NCI-H345 treated with DMSO at 0.1 percent for 48 hours (cell line): ENCODE data around the gene CDH22.

Source experiments
- DNase-seq: peaks from one replicate; lab custom pipeline; 2025; ENCODE audit not compliant: unreplicated experiment; lab: John Stamatoyannopoulos, UW

Gene CDH22

GRCh38 chr20:46174469-46175126, 133.7 kb downstream of the CDH22 start:
- no peak for DNase-seq

DNA sequence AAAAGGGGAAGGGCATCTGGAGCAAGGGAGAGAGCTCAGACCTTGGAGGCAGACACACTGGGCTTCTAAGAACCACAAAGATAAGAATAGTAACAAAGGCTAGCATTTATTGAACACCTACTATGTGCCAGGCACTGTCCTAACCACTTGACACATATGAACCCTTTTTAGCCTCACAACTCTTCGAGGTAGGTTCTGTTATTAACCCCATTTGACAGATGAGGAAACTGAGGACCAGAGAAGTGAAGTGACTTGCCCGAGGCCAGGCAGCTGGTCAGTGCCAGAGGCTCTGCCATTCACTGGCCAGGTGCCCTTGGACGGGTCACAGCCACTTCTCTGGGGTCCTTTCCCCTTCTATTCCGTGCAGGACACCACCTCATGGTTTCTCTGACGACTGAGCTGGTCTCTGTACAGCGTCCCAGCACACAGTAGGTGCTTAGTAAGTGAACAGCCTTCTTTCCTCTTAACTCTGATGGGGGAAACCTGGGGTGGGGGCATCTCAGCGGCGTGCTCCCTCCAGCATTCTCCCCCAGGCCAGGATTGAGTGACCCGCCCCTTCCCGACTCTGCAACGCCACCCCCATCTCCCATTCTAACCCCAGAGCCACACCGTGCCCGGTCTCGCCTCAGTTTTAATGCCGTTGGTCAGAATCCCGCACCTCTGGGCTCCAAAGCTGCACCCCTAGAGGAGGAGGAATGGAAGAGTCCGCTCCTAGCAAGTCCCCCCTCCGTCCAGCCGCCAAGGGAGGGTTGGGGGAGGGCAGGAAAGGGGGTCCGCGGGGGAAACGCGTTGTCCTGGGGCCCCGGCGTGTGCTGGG, 134.4 kb downstream of the CDH22 start:
- DNase-seq: no peak

DNA sequence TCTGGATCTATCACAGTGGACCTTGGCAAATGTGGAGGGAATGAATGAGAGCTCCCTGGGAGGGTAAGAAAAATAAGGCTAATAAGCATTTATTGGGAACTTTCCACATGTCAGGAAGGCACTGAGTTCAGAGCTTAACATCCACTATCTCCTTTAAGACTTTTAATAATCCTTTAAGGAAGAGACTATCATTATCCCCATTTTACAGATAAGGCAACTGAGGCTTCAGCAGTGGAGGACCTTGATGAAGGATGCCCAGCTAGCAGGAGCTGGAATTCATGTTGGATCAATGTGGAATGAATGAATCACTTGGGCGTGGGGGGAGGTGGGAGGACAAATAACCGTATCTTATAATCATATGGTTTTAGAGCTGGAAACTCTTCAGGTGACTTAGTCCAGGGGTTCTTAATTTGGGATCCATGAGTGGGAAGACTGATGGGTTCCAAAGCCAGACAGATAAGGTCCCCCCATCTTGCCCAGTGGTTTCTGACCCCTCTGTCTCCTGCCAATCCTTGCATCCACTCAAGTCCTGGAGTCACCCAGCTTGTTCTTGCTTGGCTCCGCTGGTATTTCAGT, 135.2 kb downstream of the CDH22 start:
- no peak for DNase-seq

- no peak for DNase-seq
These were observed 135.8 kb downstream of the CDH22 start for GRCh38 chr20:46172455-46172854.

DNA sequence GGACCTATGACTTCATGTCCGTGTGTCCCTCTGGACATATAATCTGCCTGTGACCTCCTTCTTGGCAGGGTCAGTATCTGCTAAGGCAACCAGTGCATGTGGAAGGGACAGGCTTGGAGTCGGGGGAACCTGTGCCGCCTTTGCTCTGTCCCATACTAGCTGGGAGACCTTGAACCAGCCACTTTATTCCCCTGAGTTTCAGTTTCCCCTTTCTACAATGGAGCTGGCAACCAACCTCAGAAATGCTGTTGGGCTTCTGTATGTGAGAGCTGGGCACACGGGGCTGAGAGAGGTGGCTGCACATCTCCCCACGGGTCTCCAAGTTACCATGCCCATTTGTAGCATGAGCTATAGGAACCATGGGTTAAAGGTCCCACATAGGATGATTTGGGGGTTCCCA, 136.4 kb downstream of the CDH22 start:
- no peak for DNase-seq

DNA sequence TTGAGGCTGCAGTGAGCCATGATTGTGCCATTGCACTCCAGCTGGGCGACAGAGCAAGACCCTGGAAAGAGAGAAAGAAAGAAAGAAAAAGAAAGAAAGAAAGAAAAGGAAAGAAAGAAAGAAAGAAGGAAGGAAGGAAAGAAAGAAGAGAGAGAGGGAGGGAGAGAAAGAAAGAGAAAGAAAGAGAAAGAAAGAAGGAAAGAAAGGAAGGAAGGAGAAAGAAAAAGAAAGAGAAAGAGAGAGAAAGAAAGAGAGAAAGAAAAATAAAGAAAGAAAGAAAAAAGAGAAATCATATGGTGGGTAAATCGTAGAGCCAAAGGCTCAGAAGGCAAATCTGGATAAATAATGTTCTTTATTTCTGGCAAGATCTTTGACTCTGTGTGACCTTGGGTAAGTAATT, 136.8 kb downstream of the CDH22 start:
- no peak for DNase-seq

DNA sequence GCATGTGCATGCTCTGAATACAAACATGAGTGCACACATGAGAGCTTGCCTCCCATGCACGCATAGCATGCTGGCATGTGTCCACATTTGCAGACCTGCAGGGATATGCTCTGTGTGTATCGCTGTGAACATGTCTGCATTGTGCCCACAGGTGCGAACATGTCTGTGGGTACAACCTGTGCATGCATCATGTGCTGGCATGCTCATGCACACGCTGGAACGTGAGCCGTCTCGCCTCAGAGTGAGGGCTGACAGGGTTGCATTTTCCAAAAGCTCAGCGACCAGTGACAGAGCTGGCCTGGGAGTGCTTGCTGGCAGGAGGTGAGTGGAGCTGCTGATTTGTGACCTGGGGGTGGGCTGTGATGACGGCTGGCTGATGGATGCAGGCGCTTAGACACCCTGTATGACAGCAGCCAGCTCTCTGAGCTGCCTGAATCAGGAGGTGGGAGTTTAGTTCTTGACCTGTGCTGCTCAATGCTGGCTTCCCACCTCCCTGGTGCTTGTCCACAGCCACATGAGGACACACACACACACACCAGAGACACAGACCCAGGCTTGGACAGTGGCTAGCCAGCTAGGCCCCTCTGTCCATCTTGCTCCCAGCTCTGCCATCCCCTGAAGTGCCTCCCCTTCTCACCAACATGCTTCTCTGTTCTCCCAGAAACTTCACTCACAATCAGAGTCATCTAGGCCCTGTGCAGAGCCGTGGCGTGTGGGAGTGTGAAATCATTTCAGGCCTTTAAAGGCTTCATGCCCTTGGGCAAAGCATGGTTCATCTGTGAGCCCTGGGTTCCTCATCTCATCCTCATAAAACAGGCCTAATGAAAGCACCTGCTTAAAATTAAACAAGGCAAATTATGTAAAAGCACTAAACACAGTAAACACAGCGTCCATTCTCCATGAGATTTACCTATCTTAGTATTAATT, 138.8 kb downstream of the CDH22 start:
- no peak for DNase-seq

GRCh38 chr20:46168438-46168837, 139.9 kb downstream of the CDH22 start:
- DNase-seq: no peak

DNA sequence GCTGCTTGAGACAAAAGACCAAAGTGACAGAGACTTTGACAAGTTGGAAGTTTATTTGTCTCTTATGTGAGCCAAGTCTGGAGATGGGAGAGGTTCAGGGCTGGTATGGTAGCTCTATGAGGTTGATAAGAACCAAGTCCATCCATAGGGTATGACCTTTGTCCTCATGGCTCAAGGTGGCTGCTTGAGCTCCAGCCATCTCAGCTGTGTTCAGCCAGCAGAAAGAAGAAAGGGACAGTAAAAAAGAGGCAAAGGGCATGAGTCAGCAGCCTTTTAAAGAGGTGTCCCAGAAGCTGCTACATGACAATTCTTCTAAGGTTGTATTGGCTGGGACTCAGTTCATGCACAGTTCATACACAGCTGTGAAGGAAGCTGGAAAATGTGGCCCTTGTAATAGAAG, 141.2 kb downstream of the CDH22 start:
- DNase-seq: no peak

- DNase-seq: no peak
These were observed 144.0 kb downstream of the CDH22 start for GRCh38 chr20:46164254-46164653.

DNA sequence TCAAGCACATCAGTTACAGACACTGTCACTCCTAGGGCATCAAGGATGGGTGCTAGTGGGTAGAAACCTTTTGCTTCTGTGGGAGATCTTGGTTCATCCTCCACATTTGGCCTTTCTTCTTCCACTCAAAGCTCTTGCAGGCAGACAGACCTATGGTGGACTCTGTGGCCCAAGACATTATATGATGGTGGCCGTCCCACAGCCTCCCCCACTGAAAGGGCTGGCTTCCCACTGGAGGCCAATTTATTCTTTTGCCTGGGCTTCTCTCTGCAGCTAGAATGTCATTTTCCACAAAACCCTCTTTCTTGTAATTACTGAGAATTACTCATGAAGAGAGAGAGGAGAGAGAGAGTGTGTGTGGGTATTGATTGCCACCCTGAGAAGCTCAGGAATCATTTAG, 146.4 kb downstream of the CDH22 start:
- DNase-seq: no peak

- no peak for DNase-seq
These were observed 147.6 kb downstream of the CDH22 start for GRCh38 chr20:46160661-46161060.

DNA sequence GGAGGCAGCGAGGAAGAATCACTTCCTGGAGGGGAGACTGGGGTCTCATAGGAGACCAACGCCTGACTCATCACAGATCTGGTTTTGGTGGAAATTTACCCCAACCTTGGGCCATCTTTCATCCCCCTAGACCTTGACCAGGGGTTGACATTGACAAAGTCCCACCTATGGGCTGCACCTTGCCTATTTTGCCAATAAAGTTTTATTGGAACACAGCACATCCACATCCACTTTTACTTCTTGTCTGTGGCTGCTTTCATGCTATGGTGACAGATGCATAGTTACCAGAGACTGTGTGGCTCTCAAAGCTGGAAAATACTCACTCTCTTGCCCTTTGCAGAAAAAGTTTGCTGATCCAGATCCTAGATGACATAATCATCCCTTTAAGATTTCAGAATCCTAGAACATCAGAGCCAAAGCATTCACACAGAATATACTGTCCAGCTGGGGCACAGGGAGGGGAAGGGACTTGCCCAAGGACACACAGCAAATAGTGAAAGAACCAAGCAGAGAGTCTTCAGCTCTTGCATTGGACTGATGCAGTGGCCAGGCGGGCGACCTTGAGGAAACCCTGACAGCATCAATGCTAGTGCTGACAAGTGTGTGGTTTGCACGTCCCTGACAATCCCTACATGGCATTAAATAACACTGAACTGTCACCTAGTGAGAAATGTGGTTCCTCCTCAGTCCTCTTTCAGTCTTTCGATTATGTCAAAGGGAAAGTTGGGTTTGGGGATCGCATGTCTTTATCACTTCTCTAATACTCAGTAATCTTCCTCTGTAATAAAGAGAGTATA, 149.0 kb downstream of the CDH22 start:
- DNase-seq: no peak

GRCh38 chr20:46158476-46158987, 149.8 kb downstream of the CDH22 start:
- DNase-seq: no peak

- no peak for DNase-seq
These were observed 150.7 kb downstream of the CDH22 start for GRCh38 chr20:46157625-46158024.

DNA sequence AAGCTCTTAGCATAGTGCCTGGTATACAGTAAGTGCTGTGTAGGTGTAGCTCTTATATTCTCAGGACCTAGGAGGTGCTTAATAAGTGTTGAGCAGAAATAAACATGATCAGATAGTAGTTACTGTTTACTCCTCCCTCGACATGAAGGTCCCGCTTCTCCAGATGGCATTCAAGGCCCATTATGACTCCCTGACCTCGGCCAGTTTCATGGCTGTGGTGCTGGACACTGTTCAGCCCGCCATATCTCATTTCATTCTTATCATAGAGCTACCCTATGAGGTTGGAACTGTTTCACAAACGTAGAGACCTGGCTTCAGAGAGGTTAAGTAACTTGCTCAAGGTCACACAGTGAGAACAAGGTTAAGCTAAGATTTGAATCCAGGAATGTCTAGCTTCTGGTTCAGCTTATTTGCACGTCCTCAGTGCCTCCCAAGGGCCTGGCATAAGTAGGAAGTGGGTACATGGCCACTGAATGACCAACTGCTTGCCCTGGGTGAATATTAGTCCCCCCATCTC, 151.2 kb downstream of the CDH22 start:
- DNase-seq: no peak

DNA sequence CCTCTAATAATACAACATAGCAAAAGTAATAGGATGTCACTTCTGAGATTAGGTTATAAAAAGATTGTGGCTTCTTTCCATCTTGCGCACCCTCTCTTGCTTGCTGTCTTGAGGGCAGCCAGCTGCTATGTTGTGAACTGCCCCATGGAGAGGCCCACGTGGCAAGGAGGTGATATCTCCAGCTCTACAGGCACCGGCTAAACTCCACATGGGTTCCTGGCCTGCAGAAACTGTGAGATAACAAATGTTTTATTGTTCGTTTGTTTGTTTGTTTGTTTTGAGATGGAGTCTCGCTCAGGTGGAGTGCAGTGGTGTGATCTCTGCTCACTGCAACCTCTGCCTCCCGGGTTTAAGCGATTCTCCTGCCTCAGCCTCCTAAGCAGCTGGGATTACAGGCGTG, 152.2 kb downstream of the CDH22 start:
- DNase-seq: no peak

- no peak for DNase-seq
These were observed 153.5 kb downstream of the CDH22 start for GRCh38 chr20:46154796-46155195.

DNA sequence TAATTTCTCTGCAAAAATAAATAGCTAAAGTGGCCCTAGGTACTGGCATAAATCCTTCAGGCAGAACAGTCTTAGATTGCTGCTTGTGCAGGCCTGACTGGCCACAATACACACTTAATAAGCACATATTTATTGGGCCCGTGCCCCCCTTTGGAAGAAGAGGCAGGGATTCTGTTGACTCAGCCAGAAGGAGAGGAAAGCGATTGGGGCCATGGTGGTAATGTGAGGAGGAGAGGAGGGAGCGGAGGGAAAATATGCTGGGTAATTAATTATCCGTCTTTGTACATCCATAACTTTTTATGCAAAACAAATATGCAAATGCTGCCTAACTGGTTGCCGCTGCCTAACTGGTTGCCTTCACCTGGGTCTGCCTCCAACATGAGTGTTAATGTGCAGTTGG, 154.0 kb downstream of the CDH22 start:
- no peak for DNase-seq
